Measurements from ENCODE around the gene MEN1. TPM values are rescaled to one million over a fixed set of nuclear protein-coding genes. Genes with fewer than 3 reads are reported as not detected.

MEN1 gene
- total and polyA plus RNA-seq, 2 of the 13 experiments (the other 11 are each of a cell fraction or from before 2014, with no cell fraction given), result 20.5 to 27.3 TPM

GRCh38 chr11:64842851-64843685, 32.7 kb upstream of the MEN1 start (continued):
- TF ChIP-seq ZNF770 (CRISPR knock-in tag; IDR thresholded peaks at IDR 0.05), result 0 out of 2 replicates have a peak, but pooled peaks have one; percentile 28
- 0 out of 2 replicates have a peak, but pooled peaks have one; percentile 78 for TF ChIP-seq ZNF34 (CRISPR knock-in tag; IDR thresholded peaks at IDR 0.05; ENCODE audit: borderline replicate concordance)
- TF ChIP-seq ZFP1 (CRISPR knock-in tag; IDR thresholded peaks at IDR 0.05), result no peak
- no peak for TF ChIP-seq NFATC3 (CRISPR knock-in tag; IDR thresholded peaks at IDR 0.05)
- TF ChIP-seq ARID2 (CRISPR knock-in tag; IDR thresholded peaks at IDR 0.05; ENCODE audit: borderline replicate concordance), result no peak
- TF ChIP-seq, protein P1, sequence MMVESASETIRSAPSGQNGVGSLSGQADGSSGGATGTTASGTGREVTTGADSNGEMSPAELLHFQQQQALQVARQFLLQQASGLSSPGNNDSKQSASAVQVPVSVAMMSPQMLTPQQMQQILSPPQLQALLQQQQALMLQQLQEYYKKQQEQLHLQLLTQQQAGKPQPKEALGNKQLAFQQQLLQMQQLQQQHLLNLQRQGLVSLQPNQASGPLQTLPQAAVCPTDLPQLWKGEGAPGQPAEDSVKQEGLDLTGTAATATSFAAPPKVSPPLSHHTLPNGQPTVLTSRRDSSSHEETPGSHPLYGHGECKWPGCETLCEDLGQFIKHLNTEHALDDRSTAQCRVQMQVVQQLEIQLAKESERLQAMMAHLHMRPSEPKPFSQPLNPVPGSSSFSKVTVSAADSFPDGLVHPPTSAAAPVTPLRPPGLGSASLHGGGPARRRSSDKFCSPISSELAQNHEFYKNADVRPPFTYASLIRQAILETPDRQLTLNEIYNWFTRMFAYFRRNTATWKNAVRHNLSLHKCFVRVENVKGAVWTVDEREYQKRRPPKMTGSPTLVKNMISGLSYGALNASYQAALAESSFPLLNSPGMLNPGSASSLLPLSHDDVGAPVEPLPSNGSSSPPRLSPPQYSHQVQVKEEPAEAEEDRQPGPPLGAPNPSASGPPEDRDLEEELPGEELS (CRISPR knock-in tag; IDR thresholded peaks at IDR 0.05), result peak; percentile 55
- TF ChIP-seq ZNF512B (CRISPR knock-in tag; IDR thresholded peaks at IDR 0.05; ENCODE audit: borderline replicate concordance), result no peak
- TF ChIP-seq ZNF274 (CRISPR knock-in tag; IDR thresholded peaks at IDR 0.05), result no peak
- TF ChIP-seq, protein P2, sequence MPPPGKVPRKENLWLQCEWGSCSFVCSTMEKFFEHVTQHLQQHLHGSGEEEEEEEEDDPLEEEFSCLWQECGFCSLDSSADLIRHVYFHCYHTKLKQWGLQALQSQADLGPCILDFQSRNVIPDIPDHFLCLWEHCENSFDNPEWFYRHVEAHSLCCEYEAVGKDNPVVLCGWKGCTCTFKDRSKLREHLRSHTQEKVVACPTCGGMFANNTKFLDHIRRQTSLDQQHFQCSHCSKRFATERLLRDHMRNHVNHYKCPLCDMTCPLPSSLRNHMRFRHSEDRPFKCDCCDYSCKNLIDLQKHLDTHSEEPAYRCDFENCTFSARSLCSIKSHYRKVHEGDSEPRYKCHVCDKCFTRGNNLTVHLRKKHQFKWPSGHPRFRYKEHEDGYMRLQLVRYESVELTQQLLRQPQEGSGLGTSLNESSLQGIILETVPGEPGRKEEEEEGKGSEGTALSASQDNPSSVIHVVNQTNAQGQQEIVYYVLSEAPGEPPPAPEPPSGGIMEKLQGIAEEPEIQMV (CRISPR knock-in tag; IDR thresholded peaks at IDR 0.05; ENCODE audit: low read depth), result no peak
- TF ChIP-seq, protein P3, sequence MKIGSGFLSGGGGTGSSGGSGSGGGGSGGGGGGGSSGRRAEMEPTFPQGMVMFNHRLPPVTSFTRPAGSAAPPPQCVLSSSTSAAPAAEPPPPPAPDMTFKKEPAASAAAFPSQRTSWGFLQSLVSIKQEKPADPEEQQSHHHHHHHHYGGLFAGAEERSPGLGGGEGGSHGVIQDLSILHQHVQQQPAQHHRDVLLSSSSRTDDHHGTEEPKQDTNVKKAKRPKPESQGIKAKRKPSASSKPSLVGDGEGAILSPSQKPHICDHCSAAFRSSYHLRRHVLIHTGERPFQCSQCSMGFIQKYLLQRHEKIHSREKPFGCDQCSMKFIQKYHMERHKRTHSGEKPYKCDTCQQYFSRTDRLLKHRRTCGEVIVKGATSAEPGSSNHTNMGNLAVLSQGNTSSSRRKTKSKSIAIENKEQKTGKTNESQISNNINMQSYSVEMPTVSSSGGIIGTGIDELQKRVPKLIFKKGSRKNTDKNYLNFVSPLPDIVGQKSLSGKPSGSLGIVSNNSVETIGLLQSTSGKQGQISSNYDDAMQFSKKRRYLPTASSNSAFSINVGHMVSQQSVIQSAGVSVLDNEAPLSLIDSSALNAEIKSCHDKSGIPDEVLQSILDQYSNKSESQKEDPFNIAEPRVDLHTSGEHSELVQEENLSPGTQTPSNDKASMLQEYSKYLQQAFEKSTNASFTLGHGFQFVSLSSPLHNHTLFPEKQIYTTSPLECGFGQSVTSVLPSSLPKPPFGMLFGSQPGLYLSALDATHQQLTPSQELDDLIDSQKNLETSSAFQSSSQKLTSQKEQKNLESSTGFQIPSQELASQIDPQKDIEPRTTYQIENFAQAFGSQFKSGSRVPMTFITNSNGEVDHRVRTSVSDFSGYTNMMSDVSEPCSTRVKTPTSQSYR (CRISPR knock-in tag; IDR thresholded peaks at IDR 0.05; ENCODE audit: borderline replicate concordance), result no peak
- TF ChIP-seq NR2F1 (CRISPR knock-in tag; IDR thresholded peaks at IDR 0.05), result no peak

Measured in HepG2 (cell line).